NCI-H82 treated with DMSO at 0.1 percent for 48 hours (cell line): Measurements from ENCODE around the gene TEX11.

Source experiments
- DNase-seq: peaks from one replicate; lab custom pipeline; 2025; ENCODE audit not compliant: unreplicated experiment; lab: John Stamatoyannopoulos, UW

Gene TEX11

DNA sequence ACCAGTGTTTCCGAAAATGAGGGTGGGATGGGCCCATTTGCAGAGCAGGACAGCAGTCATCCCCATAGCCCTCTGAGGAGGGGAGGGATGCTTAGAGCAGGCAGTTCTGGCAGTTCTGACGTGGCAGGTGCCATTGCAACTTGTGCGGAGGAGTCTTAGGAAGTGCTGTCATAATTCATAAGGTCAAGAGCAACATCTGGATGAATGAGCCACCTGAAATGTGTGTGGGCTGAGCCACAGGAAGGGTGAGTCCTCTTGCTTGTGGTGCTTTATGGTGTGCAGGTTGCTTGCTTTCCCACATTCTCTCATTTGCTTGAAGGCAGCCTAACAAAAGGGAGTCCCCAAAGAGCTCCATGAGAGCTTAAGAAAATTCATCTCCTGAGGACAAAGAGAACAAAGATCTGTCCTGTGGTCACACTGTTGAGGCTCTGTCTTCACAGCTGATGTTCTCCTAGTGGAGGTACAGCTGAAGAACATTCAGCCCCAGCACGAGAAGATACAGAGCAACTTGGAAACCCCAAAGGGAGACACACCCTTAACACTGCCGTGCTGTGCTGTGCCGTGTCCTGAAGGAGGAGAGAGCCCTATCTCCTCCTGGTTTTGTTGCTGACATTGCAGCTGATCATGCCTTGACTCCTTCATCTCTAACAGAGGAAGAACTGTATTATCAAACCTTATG lies 403.6 kb downstream of the TEX11 start:
- no peak for DNase-seq

GRCh38 chrX:70500826-70501225 lies 407.7 kb downstream of the TEX11 start:
- DNase-seq: no peak

GRCh38 chrX:70498129-70498528 lies 410.4 kb downstream of the TEX11 start:
- no peak for DNase-seq

DNA sequence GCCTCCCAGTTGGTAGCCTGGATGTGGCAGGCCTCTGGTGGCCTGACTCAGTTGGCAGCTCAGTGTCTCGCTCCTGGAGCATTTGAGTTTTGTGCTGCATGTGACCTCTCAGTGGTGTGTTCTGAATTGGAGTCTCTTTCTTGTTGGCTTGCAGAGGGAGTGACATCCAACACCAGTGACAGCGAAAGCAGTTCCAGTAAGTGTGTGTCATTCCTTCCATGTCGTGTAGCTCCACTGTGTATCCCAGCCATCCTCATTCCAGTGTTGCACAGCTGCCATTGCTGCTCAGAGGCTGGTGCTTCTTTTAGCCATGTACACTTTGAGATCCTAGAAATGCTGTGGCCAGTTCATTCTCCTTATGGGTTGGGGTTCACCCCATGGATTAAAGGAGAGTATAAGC lies 411.5 kb downstream of the TEX11 start:
- no peak for DNase-seq

DNA sequence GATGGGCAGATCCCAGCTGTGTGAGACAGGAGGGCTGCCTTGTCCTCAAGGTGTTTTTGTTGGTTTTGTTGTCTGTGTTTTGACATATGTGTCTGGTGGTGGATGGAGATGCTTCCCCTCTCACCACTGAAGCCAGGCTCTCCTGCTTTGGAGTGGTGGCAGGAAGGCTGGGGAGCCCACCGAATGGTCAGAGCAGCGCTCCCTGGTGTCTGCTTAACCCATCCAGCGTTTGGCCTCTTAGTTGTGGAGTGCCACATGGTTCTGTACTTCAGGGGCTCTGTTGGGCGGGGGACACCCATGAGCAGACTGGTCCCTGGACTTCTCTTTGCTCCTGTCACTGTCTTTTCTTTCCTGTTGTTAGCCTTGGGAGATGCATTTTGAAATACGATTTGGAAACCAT lies 412.0 kb downstream of the TEX11 start:
- no peak for DNase-seq

- no peak for DNase-seq
Observed at GRCh38 chrX:70494441-70494840, 414.1 kb downstream of the TEX11 start.

DNA sequence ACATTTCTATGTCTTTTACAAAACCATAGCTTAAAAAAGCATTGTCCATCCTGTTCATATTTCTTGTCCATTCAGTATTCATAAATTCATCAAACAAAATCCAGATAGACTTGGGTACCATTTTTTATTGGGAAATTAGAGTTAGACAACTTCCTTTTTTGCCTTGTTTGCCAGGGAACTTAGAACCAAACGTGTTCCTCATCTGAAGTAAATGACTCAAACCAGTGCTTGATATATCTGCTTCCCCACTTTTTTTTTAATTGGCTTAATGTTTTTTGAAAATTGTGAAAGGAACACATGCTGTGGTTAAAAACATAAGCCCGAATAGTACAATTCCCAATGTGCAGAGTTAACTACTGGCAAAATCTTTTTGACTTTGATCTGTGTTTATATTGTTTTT lies 419.7 kb downstream of the TEX11 start:
- no peak for DNase-seq

DNA sequence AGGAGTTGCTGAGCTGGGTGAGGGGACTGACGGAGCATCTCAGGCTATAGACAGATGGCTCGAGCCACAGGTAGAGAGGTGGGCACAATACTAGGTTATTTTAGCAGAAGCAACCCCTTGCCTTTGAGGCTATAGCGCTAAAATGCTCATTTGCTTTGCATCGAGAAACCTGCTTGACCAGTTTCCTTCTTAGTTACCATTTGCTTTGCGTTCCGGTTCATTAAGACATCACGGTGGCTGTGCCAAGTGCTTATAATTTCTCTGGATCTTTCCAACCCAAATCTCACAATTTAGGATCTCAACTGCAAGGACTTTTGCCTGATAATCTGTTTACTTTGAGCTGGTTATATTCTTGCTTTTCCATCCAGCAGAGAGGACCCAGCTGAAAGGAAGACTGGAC lies 423.0 kb downstream of the TEX11 start:
- no peak for DNase-seq

DNA sequence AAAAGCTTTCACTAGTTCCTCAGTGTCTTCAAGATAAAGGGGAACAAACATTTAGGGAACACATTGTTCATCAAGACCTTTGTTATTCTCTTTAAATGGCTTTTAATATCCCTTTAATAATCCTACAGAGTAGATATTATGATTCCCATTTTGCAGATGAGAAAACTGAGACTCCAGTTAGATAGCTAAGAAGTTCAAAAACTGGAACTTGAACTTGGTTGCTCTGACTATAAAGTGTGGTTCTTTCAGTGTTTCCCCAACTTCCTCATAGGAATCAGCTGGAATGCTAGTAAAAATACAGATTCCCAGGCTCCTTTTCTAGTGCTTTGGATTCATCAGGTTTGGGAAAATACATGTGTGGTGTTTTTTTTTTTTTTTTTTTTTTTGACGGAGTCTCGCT lies 426.2 kb downstream of the TEX11 start:
- no peak for DNase-seq

- peak; percentile 81 for DNase-seq
Observed at GRCh38 chrX:70481471-70482270, 426.8 kb downstream of the TEX11 start.

DNA sequence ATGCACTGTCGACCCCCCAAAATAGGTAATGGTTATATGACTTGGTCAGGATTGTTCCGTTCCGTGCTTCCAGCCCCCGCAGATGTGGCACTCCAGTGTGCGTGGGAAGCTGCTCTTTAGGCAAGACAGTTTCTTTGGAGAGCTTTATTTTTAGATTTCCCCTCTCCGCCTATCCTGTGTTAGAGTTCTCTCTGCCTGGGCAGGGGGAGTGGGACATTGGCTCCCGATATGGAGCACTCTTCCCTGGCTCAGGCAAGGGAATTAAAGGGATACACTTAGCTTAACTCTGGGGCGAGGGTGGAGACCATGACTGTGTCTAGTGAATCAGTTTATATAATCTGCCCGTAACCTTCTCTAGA lies 427.9 kb downstream of the TEX11 start:
- DNase-seq: no peak

GRCh38 chrX:70479922-70480659 lies 428.4 kb downstream of the TEX11 start:
- peak; percentile 60 for DNase-seq

DNA sequence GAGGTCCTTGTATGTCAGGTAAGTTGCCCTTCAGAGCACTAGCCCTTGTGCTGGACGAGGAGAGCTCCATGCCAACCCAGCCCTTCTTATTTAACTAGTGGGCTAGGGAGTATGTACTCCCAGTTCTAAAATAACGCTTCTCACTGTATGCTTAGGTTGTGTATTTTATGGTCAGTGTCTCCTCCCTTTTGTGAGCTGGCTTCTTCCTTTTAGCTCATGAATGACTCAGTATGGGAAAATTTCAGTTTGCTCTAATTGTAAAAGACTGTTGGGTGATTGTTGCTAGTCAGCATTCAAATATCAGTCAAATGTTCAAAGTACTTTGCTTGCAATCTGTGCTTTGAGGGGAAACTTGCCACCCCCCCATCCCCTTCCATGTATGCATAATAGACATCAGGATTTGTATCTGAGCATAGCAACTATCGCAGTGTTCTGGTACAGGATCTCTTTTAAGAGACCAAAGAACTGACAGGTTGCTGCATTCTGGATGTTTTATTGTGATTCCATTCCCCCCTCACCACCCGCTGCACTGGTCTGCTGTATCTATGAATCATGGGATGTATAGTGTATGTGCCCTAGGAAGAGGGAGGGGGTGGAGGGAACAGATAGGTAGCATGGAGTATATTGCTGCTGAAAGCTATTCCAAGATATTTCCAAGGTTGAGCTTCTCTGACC lies 429.1 kb downstream of the TEX11 start:
- DNase-seq: no peak
